ENCODE measurements around the gene ZBTB4. TPM values are rescaled to one million over a fixed set of nuclear protein-coding genes. Genes with fewer than 3 reads are reported as not detected.

ZBTB4 gene
- total and polyA plus RNA-seq, 2 experiments from 2014 or later, result 3.6 to 11.2 TPM

- TF ChIP-seq, protein P1, sequence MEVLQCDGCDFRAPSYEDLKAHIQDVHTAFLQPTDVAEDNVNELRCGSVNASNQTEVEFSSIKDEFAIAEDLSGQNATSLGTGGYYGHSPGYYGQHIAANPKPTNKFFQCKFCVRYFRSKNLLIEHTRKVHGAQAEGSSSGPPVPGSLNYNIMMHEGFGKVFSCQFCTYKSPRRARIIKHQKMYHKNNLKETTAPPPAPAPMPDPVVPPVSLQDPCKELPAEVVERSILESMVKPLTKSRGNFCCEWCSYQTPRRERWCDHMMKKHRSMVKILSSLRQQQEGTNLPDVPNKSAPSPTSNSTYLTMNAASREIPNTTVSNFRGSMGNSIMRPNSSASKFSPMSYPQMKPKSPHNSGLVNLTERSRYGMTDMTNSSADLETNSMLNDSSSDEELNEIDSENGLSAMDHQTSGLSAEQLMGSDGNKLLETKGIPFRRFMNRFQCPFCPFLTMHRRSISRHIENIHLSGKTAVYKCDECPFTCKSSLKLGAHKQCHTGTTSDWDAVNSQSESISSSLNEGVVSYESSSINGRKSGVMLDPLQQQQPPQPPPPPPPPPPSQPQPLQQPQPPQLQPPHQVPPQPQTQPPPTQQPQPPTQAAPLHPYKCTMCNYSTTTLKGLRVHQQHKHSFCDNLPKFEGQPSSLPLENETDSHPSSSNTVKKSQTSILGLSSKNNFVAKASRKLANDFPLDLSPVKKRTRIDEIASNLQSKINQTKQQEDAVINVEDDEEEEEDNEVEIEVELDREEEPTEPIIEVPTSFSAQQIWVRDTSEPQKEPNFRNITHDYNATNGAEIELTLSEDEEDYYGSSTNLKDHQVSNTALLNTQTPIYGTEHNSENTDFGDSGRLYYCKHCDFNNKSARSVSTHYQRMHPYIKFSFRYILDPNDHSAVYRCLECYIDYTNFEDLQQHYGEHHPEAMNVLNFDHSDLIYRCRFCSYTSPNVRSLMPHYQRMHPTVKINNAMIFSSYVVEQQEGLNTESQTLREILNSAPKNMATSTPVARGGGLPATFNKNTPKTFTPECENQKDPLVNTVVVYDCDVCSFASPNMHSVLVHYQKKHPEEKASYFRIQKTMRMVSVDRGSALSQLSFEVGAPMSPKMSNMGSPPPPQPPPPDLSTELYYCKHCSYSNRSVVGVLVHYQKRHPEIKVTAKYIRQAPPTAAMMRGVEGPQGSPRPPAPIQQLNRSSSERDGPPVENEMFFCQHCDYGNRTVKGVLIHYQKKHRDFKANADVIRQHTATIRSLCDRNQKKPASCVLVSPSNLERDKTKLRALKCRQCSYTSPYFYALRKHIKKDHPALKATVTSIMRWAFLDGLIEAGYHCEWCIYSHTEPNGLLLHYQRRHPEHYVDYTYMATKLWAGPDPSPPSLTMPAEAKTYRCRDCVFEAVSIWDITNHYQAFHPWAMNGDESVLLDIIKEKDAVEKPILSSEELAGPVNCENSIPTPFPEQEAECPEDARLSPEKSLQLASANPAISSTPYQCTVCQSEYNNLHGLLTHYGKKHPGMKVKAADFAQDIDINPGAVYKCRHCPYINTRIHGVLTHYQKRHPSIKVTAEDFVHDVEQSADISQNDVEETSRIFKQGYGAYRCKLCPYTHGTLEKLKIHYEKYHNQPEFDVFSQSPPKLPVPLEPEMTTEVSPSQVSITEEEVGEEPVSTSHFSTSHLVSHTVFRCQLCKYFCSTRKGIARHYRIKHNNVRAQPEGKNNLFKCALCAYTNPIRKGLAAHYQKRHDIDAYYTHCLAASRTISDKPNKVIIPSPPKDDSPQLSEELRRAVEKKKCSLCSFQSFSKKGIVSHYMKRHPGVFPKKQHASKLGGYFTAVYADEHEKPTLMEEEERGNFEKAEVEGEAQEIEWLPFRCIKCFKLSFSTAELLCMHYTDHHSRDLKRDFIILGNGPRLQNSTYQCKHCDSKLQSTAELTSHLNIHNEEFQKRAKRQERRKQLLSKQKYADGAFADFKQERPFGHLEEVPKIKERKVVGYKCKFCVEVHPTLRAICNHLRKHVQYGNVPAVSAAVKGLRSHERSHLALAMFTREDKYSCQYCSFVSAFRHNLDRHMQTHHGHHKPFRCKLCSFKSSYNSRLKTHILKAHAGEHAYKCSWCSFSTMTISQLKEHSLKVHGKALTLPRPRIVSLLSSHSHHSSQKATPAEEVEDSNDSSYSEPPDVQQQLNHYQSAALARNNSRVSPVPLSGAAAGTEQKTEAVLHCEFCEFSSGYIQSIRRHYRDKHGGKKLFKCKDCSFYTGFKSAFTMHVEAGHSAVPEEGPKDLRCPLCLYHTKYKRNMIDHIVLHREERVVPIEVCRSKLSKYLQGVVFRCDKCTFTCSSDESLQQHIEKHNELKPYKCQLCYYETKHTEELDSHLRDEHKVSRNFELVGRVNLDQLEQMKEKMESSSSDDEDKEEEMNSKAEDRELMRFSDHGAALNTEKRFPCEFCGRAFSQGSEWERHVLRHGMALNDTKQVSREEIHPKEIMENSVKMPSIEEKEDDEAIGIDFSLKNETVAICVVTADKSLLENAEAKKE (CRISPR knock-in tag; IDR thresholded peaks at IDR 0.05), result no peak
- TF ChIP-seq, protein P2, sequence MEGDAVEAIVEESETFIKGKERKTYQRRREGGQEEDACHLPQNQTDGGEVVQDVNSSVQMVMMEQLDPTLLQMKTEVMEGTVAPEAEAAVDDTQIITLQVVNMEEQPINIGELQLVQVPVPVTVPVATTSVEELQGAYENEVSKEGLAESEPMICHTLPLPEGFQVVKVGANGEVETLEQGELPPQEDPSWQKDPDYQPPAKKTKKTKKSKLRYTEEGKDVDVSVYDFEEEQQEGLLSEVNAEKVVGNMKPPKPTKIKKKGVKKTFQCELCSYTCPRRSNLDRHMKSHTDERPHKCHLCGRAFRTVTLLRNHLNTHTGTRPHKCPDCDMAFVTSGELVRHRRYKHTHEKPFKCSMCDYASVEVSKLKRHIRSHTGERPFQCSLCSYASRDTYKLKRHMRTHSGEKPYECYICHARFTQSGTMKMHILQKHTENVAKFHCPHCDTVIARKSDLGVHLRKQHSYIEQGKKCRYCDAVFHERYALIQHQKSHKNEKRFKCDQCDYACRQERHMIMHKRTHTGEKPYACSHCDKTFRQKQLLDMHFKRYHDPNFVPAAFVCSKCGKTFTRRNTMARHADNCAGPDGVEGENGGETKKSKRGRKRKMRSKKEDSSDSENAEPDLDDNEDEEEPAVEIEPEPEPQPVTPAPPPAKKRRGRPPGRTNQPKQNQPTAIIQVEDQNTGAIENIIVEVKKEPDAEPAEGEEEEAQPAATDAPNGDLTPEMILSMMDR (conservative IDR thresholded peaks at IDR 0.05; ENCODE audit: low read depth in 2 of 2), result no peak
Measured at GRCh38 chr17:7426203-7426863, 53.1 kb downstream of the ZBTB4 start (continued).

DNA sequence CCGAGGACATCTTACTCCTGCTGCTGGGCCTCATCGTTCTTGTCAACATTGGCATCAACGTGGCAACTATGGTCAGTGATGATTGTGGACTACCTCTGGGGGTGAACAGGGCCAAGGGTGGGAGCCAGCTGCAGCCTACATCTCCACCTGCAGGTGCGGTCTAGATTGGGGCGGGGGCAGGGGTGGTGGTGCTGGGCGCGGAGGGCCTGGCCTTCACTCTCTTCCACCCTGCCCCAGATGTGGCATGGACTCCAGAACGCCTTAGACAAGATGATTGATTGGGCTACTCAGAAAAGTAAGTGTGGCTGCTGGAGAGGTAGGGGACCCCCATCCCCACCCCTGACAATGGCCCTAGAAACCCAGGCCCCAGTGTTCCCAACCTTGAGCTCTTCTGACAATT is 53.7 kb downstream of the ZBTB4 start:
- Histone ChIP-seq H4K20me1 (replicated peaks; ENCODE audit: insufficient read depth) (no peaks in the 10 kb centered on the region), H3K27ac (ENCODE audit: low read depth) (no peak overlapping the region), H3K4me1 (ENCODE audit: insufficient read depth) (no peaks in the 10 kb centered on the region), H3K36me3 (ENCODE audit: insufficient read depth) (no peaks in the 10 kb centered on the region), H3K79me2 (replicated peaks; ENCODE audit: insufficient read depth) (no peaks in the 10 kb centered on the region), H3K4me3 (no peak overlapping the region), H3K27me3 (ENCODE audit: insufficient read depth) (no peaks in the 10 kb centered on the region), H3F3A (replicated peaks; ENCODE audit: low read depth) (no peaks in the 10 kb centered on the region), H2AFZ (no peak overlapping the region), H3K4me2 (no peak overlapping the region), H3K9me2 (ENCODE audit: insufficient read depth) (no peaks in the 10 kb centered on the region)
- peaks cover 29% of the 10 kb centered on the region for H3K27me3 Mint-ChIP-seq (ENCODE audit: insufficient read depth, low read depth, poor library complexity)
- H3K27ac Mint-ChIP-seq, result no peak overlapping the region
- DNase-seq (ENCODE audit: low spot score) (no peak), ATAC-seq (no peak)
- H3K9me3 Mint-ChIP-seq, result no peaks in the 10 kb centered on the region; the same call in 2 of the 3 replicates
- no peak overlapping the region for H3K4me3 Mint-ChIP-seq
- no peaks in the 10 kb centered on the region for H3K36me3 Mint-ChIP-seq (ENCODE audit: low read depth)
- H3K4me1 Mint-ChIP-seq, result peaks cover 3% of the 10 kb centered on the region; the same call in 2 of the 3 replicates
- no peak for TF ChIP-seq ZNF331 (CRISPR knock-in tag; IDR thresholded peaks at IDR 0.05; ENCODE audit: low read depth)
- TF ChIP-seq EZH2 (IDR thresholded peaks at IDR 0.05; ENCODE audit: low read depth, unreplicated experiment), result no peak
- TF ChIP-seq POLR2AphosphoS5 (IDR thresholded peaks at IDR 0.05; ENCODE audit: low read depth), result no peak
- no peak for TF ChIP-seq EZH2phosphoT487 (IDR thresholded peaks at IDR 0.05; ENCODE audit: unreplicated experiment)
- TF ChIP-seq, protein P2 (conservative IDR thresholded peaks at IDR 0.05; ENCODE audit: low read depth in 2 of 2), result no peak
- TF ChIP-seq JUNB (IDR thresholded peaks at IDR 0.05; ENCODE audit: unreplicated experiment), result no peak
- no peak for TF ChIP-seq ZNF114 (CRISPR knock-in tag; IDR thresholded peaks at IDR 0.05)
- no peak for TF ChIP-seq NANOG (IDR thresholded peaks at IDR 0.05; ENCODE audit: borderline replicate concordance)
- TF ChIP-seq STAT1 (IDR thresholded peaks at IDR 0.05; ENCODE audit: unreplicated experiment), result no peak
- TF ChIP-seq, protein P3, sequence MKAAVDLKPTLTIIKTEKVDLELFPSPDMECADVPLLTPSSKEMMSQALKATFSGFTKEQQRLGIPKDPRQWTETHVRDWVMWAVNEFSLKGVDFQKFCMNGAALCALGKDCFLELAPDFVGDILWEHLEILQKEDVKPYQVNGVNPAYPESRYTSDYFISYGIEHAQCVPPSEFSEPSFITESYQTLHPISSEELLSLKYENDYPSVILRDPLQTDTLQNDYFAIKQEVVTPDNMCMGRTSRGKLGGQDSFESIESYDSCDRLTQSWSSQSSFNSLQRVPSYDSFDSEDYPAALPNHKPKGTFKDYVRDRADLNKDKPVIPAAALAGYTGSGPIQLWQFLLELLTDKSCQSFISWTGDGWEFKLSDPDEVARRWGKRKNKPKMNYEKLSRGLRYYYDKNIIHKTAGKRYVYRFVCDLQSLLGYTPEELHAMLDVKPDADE (IDR thresholded peaks at IDR 0.05), result no peak
- no peak for TF ChIP-seq CREB1 (CRISPR knock-in tag; IDR thresholded peaks at IDR 0.05; ENCODE audit: low read depth)
